ENCODE results near the gene PRSS50. TPM values are rescaled to one million over a fixed set of nuclear protein-coding genes. Genes with fewer than 3 reads are reported as not detected.

The PRSS50 gene
- total RNA-seq, 4 donors from 2014 or later = not detected

- no peak for TF ChIP-seq CTCF (IDR thresholded peaks at IDR 0.05; ENCODE audit: low read depth)
These were observed 48.3 kb downstream of the PRSS50 start for GRCh38 chr3:46669191-46669999.

GRCh38 chr3:46668591-46668990 is 49.1 kb downstream of the PRSS50 start:
- no peak for TF ChIP-seq CTCF (IDR thresholded peaks at IDR 0.05; ENCODE audit: low read depth)

- TF ChIP-seq CTCF (IDR thresholded peaks at IDR 0.05; ENCODE audit: low read depth) = no peak
These were observed 49.6 kb downstream of the PRSS50 start for GRCh38 chr3:46668116-46668515.

GRCh38 chr3:46667657-46668056 is 50.0 kb downstream of the PRSS50 start:
- no peak for TF ChIP-seq CTCF (IDR thresholded peaks at IDR 0.05; ENCODE audit: low read depth)

GRCh38 chr3:46667061-46667621 is 50.5 kb downstream of the PRSS50 start:
- TF ChIP-seq CTCF (IDR thresholded peaks at IDR 0.05; ENCODE audit: low read depth) = no peak

GRCh38 chr3:46666453-46666845 is 51.2 kb downstream of the PRSS50 start:
- no peak for TF ChIP-seq CTCF (IDR thresholded peaks at IDR 0.05; ENCODE audit: low read depth)

GRCh38 chr3:46665763-46666452 is 51.8 kb downstream of the PRSS50 start:
- no peak for TF ChIP-seq CTCF (IDR thresholded peaks at IDR 0.05; ENCODE audit: low read depth)
